ENCODE data around the gene TTC7B. TPM values are rescaled to one million over a fixed set of nuclear protein-coding genes. Genes with fewer than 3 reads are reported as not detected.

The TTC7B gene
- total and polyA plus RNA-seq, 2 of the 13 experiments (the other 11 are each of a cell fraction or from before 2014, with no cell fraction given), result 1.3 to 3.2 TPM

GRCh38 chr14:90758028-90758889, 58.0 kb downstream of the TTC7B start (continued):
- TF ChIP-seq ZNF331 (CRISPR knock-in tag; IDR thresholded peaks at IDR 0.05) (peak; percentile 48; the same call in 1 of the 2 replicates), THAP11 (CRISPR knock-in tag; IDR thresholded peaks at IDR 0.05) (peak; percentile 35; the same call in 1 of the 2 replicates), MXI1 (IDR thresholded peaks at IDR 0.05; ENCODE audit: borderline replicate concordance, low read depth, low read length) (peak; percentile 67; the same call in 2 of the 3 replicates), HOXA5 (CRISPR knock-in tag; IDR thresholded peaks at IDR 0.05) (0 out of 2 replicates have a peak, but pooled peaks have one; percentile 22), HOXA3 (CRISPR knock-in tag; IDR thresholded peaks at IDR 0.05) (peak; percentile 40; the same call in 1 of the 2 replicates), ZNF205 (CRISPR knock-in tag; IDR thresholded peaks at IDR 0.05) (0 out of 2 replicates have a peak, but pooled peaks have one; percentile 46), MXD1 (CRISPR knock-in tag; IDR thresholded peaks at IDR 0.05) (0 out of 2 replicates have a peak, but pooled peaks have one; percentile 10), HMGXB4 (CRISPR knock-in tag; IDR thresholded peaks at IDR 0.05; ENCODE audit: borderline replicate concordance in 1 of 2, low read depth in 1 of 2) (peak; percentile 83 to 87), ZNF12 (CRISPR knock-in tag; IDR thresholded peaks at IDR 0.05) (peak; percentile 80), ZNF619 (CRISPR knock-in tag; IDR thresholded peaks at IDR 0.05) (peak; percentile 63; the same call in 1 of the 2 replicates), FOSL1 (CRISPR knock-in tag; IDR thresholded peaks at IDR 0.05; ENCODE audit: borderline replicate concordance) (no peak), SOX5 (CRISPR knock-in tag; IDR thresholded peaks at IDR 0.05; ENCODE audit: borderline replicate concordance) (peak; percentile 15; the same call in 1 of the 2 replicates), HOXA7 (CRISPR knock-in tag; IDR thresholded peaks at IDR 0.05) (no peak), ZNF614 (CRISPR knock-in tag; IDR thresholded peaks at IDR 0.05; ENCODE audit: borderline replicate concordance) (peak; percentile 31; the same call in 1 of the 2 replicates), ZSCAN21 (CRISPR knock-in tag; IDR thresholded peaks at IDR 0.05; ENCODE audit: borderline replicate concordance) (no peak), ZNF501 (CRISPR knock-in tag; IDR thresholded peaks at IDR 0.05) (peak; percentile 26; the same call in 1 of the 2 replicates), ZNF598 (CRISPR knock-in tag; IDR thresholded peaks at IDR 0.05; ENCODE audit: borderline replicate concordance) (peak; percentile 46; the same call in 1 of the 2 replicates), AGO1 (IDR thresholded peaks at IDR 0.05; ENCODE audit: low read depth, low read length, poor library complexity, severe bottlenecking) (peak; percentile 38), GABPB1 (CRISPR knock-in tag; IDR thresholded peaks at IDR 0.05) (peak; percentile 64; the same call in 1 of the 2 replicates), ZFX (CRISPR knock-in tag; IDR thresholded peaks at IDR 0.05; ENCODE audit: low read depth) (0 out of 2 replicates have a peak, but pooled peaks have one; percentile 5), SP5 (CRISPR knock-in tag; IDR thresholded peaks at IDR 0.05; ENCODE audit: borderline replicate concordance, low read depth) (0 out of 2 replicates have a peak, but pooled peaks have one; percentile 22), NONO (IDR thresholded peaks at IDR 0.05) (no peak), NONO (CRISPR knock-in tag; conservative IDR thresholded peaks at IDR 0.05) (0 out of 2 replicates have a peak, but pooled peaks have one; percentile 51), TBX2 (CRISPR knock-in tag; IDR thresholded peaks at IDR 0.05; ENCODE audit: borderline replicate concordance) (peak; percentile 18; the same call in 1 of the 2 replicates), MAFK (conservative IDR thresholded peaks at IDR 0.05 in 1 of 2, IDR thresholded peaks at IDR 0.05 in 1 of 2; ENCODE audit: low read length in 2 of 2) (peak; percentile 78 to 87)
- TF ChIP-seq, protein P1, sequence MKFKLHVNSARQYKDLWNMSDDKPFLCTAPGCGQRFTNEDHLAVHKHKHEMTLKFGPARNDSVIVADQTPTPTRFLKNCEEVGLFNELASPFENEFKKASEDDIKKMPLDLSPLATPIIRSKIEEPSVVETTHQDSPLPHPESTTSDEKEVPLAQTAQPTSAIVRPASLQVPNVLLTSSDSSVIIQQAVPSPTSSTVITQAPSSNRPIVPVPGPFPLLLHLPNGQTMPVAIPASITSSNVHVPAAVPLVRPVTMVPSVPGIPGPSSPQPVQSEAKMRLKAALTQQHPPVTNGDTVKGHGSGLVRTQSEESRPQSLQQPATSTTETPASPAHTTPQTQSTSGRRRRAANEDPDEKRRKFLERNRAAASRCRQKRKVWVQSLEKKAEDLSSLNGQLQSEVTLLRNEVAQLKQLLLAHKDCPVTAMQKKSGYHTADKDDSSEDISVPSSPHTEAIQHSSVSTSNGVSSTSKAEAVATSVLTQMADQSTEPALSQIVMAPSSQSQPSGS (CRISPR knock-in tag; IDR thresholded peaks at IDR 0.05), result peak; percentile 21; the same call in 1 of the 2 replicates
